ENCODE measurements around the gene CCDC112.

Gene CCDC112

DNA sequence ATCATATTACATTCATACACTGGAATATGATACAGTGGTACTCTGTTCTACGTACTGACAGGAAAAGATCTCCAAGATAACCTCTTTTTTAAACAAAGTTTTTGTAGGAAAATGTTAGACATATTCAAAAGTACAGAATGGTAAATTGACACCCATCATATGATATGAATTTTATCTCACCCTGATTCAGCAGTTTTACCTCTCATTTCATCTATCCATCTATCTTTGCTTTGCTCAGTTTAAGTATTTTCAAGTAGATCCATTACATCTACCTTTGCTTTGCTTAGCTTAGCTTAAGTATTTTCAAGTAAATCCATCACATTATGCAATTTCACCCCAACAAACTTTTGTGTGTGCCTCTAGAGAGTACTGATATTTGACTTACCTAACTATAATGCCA is 14.3 kb downstream of the CCDC112 start:
- H3K36me3 ChIP-seq (ENCODE audit: low read length) = no peaks in the 10 kb centered on the region
- no peaks in the 10 kb centered on the region for H3K27me3 ChIP-seq (ENCODE audit: low read length)
- H3K9me2 ChIP-seq (replicated peaks; ENCODE audit: insufficient read depth, low read length) = no peaks in the 10 kb centered on the region
- no peak overlapping the region for H3K27ac ChIP-seq (ENCODE audit: low read depth, low read length)
- no peak overlapping the region for H2AFZ ChIP-seq (ENCODE audit: low read depth, low read length, severe bottlenecking)
- no peak overlapping the region for H3K9ac ChIP-seq (ENCODE audit: low read length)
- H3F3A ChIP-seq (ENCODE audit: insufficient read depth) = no peaks in the 10 kb centered on the region
- H3K9me3 ChIP-seq (ENCODE audit: insufficient read depth, low read length) = no peaks in the 10 kb centered on the region
- no peaks in the 10 kb centered on the region for H4K20me1 ChIP-seq (ENCODE audit: low read depth, low read length)
- no peak overlapping the region for H3K4me3 ChIP-seq (ENCODE audit: insufficient read depth, low read length, poor library complexity, severe bottlenecking)
- TF ChIP-seq EZH2phosphoT487 (conservative IDR thresholded peaks at IDR 0.05; ENCODE audit: low read length) = no peak
- TF ChIP-seq, protein P1, sequence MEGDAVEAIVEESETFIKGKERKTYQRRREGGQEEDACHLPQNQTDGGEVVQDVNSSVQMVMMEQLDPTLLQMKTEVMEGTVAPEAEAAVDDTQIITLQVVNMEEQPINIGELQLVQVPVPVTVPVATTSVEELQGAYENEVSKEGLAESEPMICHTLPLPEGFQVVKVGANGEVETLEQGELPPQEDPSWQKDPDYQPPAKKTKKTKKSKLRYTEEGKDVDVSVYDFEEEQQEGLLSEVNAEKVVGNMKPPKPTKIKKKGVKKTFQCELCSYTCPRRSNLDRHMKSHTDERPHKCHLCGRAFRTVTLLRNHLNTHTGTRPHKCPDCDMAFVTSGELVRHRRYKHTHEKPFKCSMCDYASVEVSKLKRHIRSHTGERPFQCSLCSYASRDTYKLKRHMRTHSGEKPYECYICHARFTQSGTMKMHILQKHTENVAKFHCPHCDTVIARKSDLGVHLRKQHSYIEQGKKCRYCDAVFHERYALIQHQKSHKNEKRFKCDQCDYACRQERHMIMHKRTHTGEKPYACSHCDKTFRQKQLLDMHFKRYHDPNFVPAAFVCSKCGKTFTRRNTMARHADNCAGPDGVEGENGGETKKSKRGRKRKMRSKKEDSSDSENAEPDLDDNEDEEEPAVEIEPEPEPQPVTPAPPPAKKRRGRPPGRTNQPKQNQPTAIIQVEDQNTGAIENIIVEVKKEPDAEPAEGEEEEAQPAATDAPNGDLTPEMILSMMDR (IDR thresholded peaks at IDR 0.05; ENCODE audit: insufficient read depth, low read length, poor library complexity, severe bottlenecking) = no peak
- no peak overlapping the region for H3K4me2 ChIP-seq (ENCODE audit: low read depth, low read length, poor library complexity, severe bottlenecking)
- H3K79me2 ChIP-seq (ENCODE audit: insufficient read depth, low read length) = no peaks in the 10 kb centered on the region

DNA sequence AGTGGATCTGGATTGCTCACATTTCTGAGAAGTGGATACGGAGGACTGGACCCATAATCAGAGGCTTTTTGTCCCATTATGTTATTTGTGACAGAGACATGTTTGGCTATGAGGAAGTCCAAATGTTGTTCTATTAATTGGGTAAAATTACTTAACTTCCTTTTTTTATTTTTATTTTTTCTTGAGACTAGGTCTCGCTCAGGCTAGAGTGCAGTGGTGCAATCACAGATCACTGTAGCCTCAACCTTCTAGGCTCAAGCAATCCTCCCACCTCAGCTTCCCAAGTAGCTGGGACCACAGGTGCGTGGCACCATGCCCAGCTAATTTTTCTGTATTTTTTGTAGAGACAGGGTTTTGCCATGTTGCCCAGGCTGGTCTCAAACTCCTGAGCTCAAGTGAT is 21.9 kb downstream of the CCDC112 start:
- no peaks in the 10 kb centered on the region for H3K9me3 ChIP-seq (ENCODE audit: insufficient read depth, low read length)
- H3K4me3 ChIP-seq (ENCODE audit: insufficient read depth, low read length, poor library complexity, severe bottlenecking) = no peak overlapping the region
- no peak overlapping the region for H2AFZ ChIP-seq (ENCODE audit: low read depth, low read length, severe bottlenecking)
- no peak overlapping the region for H3K27ac ChIP-seq (ENCODE audit: low read depth, low read length)
- no peaks in the 10 kb centered on the region for H3K36me3 ChIP-seq (ENCODE audit: low read length)
- H3K4me2 ChIP-seq (ENCODE audit: low read depth, low read length, poor library complexity, severe bottlenecking) = no peak overlapping the region
- no peak for TF ChIP-seq EZH2phosphoT487 (conservative IDR thresholded peaks at IDR 0.05; ENCODE audit: low read length)
- TF ChIP-seq, protein P1 (IDR thresholded peaks at IDR 0.05; ENCODE audit: insufficient read depth, low read length, poor library complexity, severe bottlenecking) = no peak
- no peaks in the 10 kb centered on the region for H3K79me2 ChIP-seq (ENCODE audit: insufficient read depth, low read length)
- no peak overlapping the region for H3K9ac ChIP-seq (ENCODE audit: low read length)
- no peaks in the 10 kb centered on the region for H3K9me2 ChIP-seq (replicated peaks; ENCODE audit: insufficient read depth, low read length)
- peaks cover 4% of the 10 kb centered on the region; the same call in 1 of the 2 replicates for H3F3A ChIP-seq (ENCODE audit: insufficient read depth)
- H4K20me1 ChIP-seq (ENCODE audit: low read depth, low read length) = no peaks in the 10 kb centered on the region
- H3K27me3 ChIP-seq (ENCODE audit: low read length) = no peaks in the 10 kb centered on the region

DNA sequence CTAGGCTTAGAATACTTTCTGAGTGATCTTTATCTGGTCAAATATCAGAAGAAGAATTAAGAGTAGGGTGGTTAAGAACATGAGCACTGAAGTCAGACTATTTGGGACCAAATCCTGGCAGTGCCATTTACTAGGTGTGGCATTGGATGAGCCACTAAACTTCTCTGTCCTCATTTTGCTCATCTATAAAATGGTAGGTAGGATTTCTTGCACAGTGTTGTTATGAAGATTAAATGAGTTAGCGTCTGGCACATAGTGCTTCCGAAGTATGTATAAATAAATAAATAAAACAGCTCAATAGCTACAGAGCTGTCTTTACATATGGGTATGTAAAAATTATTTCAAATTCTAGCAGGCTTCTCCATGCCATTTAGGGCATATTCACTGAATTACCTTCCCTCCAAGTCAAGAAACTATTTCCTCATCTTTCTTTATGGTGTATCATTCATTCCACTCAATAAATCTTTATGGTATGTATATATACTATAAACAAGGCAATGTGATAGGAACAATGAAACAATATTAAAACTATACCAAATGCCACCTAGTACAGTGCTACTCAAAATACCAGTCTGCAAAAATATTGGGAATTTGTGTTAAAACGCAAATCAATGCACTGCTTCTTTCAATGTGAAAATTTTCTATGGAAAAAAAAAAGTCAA is 24.0 kb downstream of the CCDC112 start:
- no peak overlapping the region for H2AFZ ChIP-seq (ENCODE audit: low read depth, low read length, severe bottlenecking)
- H3K36me3 ChIP-seq (ENCODE audit: low read length) = no peaks in the 10 kb centered on the region
- no peak overlapping the region for H3K4me3 ChIP-seq (ENCODE audit: insufficient read depth, low read length, poor library complexity, severe bottlenecking)
- no peak overlapping the region for H3K4me2 ChIP-seq (ENCODE audit: low read depth, low read length, poor library complexity, severe bottlenecking)
- H3K9ac ChIP-seq (ENCODE audit: low read length) = no peak overlapping the region
- H3K27me3 ChIP-seq (ENCODE audit: low read length) = no peaks in the 10 kb centered on the region
- no peaks in the 10 kb centered on the region for H3K9me2 ChIP-seq (replicated peaks; ENCODE audit: insufficient read depth, low read length)
- H3K9me3 ChIP-seq (ENCODE audit: insufficient read depth, low read length) = no peaks in the 10 kb centered on the region
- H3K79me2 ChIP-seq (ENCODE audit: insufficient read depth, low read length) = no peaks in the 10 kb centered on the region
- no peaks in the 10 kb centered on the region for H4K20me1 ChIP-seq (ENCODE audit: low read depth, low read length)
- TF ChIP-seq, protein P1 (IDR thresholded peaks at IDR 0.05; ENCODE audit: insufficient read depth, low read length, poor library complexity, severe bottlenecking) = no peak
- no peak for TF ChIP-seq EZH2phosphoT487 (conservative IDR thresholded peaks at IDR 0.05; ENCODE audit: low read length)
- H3F3A ChIP-seq (ENCODE audit: insufficient read depth) = peaks cover 4% of the 10 kb centered on the region; the same call in 1 of the 2 replicates
- H3K27ac ChIP-seq (ENCODE audit: low read depth, low read length) = no peak overlapping the region
